PC-9 (cell line): Measurements from ENCODE around the gene NOVA1. TPM values are rescaled to one million over a fixed set of nuclear protein-coding genes. Genes with fewer than 3 reads are reported as not detected.

Experiments
- BruUV-seq: library from RNA; stranded (reverse); fragments of 400-500 nt; replicated peaks from 2 replicates; lab custom pipeline; 2021; lab: Mats Ljungman, UMichigan
- CTCF ChIA-PET: fragments of 300-600 bp; sonication (Branson Sonifier 250); formaldehyde crosslinking; loops from one replicate; lab custom pipeline; 2022; ENCODE audit warnings: antibody characterized with exemption; lab: Charles Lee
- POLR2A ChIA-PET: fragments of 300-600 bp; sonication (Branson Sonifier 250); formaldehyde crosslinking; loops from one replicate; lab custom pipeline; 2022; ENCODE audit warnings: antibody characterized with exemption; ENCODE audit not compliant: unreplicated experiment; lab: Charles Lee
- DNase-seq, 2 experiments: peaks; one replicate each; pipeline versions ENCODE4 v3.0.0 to v3.0.0-alpha.2; 2015 to 2022; ENCODE audit warnings: mixed read lengths in 1 of 2
- H2AFZ ChIP-seq: fragments of 200-600 bp; sonication (generic); 2 replicates; pipeline ENCODE4 v1.8.1; 2017; ENCODE audit warnings: antibody characterized with exemption
- H3F3A ChIP-seq: fragments of 200-600 bp; sonication (generic); 2 replicates; pipeline ENCODE4 v1.8.1; 2017; ENCODE audit warnings: antibody characterized with exemption, mild to moderate bottlenecking, low read depth; ENCODE audit not compliant: insufficient read depth
- H3K27ac ChIP-seq: fragments of 200-600 bp; sonication (generic); 2 replicates; pipeline ENCODE4 v1.6.1; 2016; ENCODE audit warnings: mixed run types
- H3K27me3 ChIP-seq: fragments of 200-600 bp; sonication (generic); 2 replicates; pipeline ENCODE4 v1.6.1; 2016; ENCODE audit warnings: low read depth, mixed run types; ENCODE audit not compliant: insufficient read depth
- H3K36me3 ChIP-seq: fragments of 200-600 bp; sonication (generic); 2 replicates; pipeline ENCODE4 v1.6.1; 2016; ENCODE audit warnings: low read depth, mixed run types
- H3K4me1 ChIP-seq: fragments of 200-600 bp; sonication (generic); replicated peaks from 2 replicates; pipeline ENCODE4 v1.6.1; 2016; ENCODE audit warnings: mixed run types; ENCODE audit not compliant: insufficient read depth
- H3K4me2 ChIP-seq: fragments of 200-600 bp; sonication (generic); 2 replicates; pipeline ENCODE4 v1.6.1; 2017; ENCODE audit warnings: mixed run types
- H3K4me3 ChIP-seq: fragments of 200-600 bp; sonication (generic); 2 replicates; pipeline ENCODE4 v1.6.1; 2016; ENCODE audit warnings: mixed run types
- H3K79me2 ChIP-seq: fragments of 200-600 bp; sonication (generic); 2 replicates; pipeline ENCODE4 v1.6.1; 2017; ENCODE audit warnings: low read depth, mixed run types
- H3K9me2 ChIP-seq: fragments of 200-600 bp; sonication (generic); 2 replicates; pipeline ENCODE4 v1.8.1; 2017; ENCODE audit warnings: mild to moderate bottlenecking; ENCODE audit not compliant: insufficient read depth
- H3K9me3 ChIP-seq: fragments of 200-600 bp; sonication (generic); 2 replicates; pipeline ENCODE4 v1.8.1; 2016; ENCODE audit warnings: low read depth; ENCODE audit not compliant: insufficient read depth
- H4K20me1 ChIP-seq: fragments of 200-600 bp; sonication (generic); 2 replicates; pipeline ENCODE4 v1.8.1; 2017; ENCODE audit not compliant: insufficient read depth
- EZH2 ChIP-seq: fragments of 200-600 bp; sonication (generic); IDR thresholded peaks from 2 replicates; pipeline ENCODE4 v1.8.0; 2017; ENCODE audit warnings: antibody characterized with exemption, low read depth
- intact Hi-C: fragments of 100-400 bp; cut with micrococcal nuclease; formaldehyde crosslinking; loops from one replicate; pipeline ENCODE4 v1.10.0; 2022; ENCODE audit not compliant: unreplicated experiment
- total RNA-seq: library from RNA; stranded (reverse); gene quantifications from 2 replicates; pipeline ENCODE4 v1.2.3, GENCODE V29; 2021
- TF ChIP-seq, protein P1 (sequence below): fragments of 200-600 bp; sonication (generic); conservative IDR thresholded peaks from 2 replicates; pipeline ENCODE4 v1.6.1; 2017; ENCODE audit warnings: mixed run types, antibody characterized with exemption, mild to moderate bottlenecking, moderate library complexity

The NOVA1 gene
- total RNA-seq, 1 experiment from 2014 or later: 1.1 TPM

DNA sequence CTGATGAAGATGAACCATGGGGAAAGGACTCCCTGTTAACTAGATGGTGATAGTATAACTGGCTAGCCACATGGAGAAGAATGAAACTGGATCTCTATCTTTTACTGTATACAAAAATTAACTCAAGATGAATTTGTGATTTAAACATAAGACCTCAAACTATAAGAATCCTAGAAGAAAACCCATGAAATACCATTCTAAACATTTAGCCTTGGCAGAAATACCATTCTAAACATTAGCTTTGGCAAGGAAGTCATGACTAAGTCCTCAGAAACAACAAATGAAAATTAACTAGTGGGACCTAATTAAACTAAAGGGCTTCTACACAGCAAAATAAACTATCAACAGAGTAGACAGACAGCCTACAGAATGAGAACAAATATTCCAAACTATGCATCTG, 28.4 kb upstream of the NOVA1 start:
- POLR2A ChIA-PET: no interaction called here
- no TSS peak for BruUV-seq

DNA sequence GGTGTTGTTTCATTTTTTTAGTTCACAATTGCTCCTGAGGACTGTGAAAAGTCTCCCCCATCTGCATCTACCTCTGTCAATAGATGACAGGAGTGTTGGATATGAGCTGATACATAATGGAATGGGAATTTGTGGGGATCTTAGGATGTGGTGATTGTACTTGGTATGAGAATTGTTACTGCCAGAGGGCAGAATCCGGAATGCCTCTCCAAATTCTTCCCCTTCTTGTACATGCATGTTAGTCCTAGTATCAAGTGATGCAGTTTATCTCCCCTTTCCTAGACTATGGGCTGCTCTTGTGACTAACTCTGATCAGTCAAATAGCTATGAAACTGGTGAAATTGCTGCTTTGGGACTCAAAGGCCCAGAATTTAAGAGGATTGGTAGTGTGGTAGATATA, 24.8 kb upstream of the NOVA1 start:
- H3K4me1 ChIP-seq: no peaks in the 10 kb centered on the region
- H3K27ac ChIP-seq: no peak overlapping the region
- H2AFZ ChIP-seq: no peak overlapping the region
- no peaks in the 10 kb centered on the region for H3K9me3 ChIP-seq
- H3K4me2 ChIP-seq: no peak overlapping the region
- no peak for TF ChIP-seq EZH2
- no peaks in the 10 kb centered on the region for H4K20me1 ChIP-seq
- no peak for DNase-seq
- intact Hi-C loops: no loop called here
- H3K36me3 ChIP-seq: no peaks in the 10 kb centered on the region
- H3K4me3 ChIP-seq: no peak overlapping the region
- ChIA-PET POLR2A (no interaction called here), CTCF (no interaction called here)
- no peaks in the 10 kb centered on the region for H3F3A ChIP-seq
- no peaks in the 10 kb centered on the region for H3K9me2 ChIP-seq
- no peaks in the 10 kb centered on the region for H3K79me2 ChIP-seq
- no peaks in the 10 kb centered on the region for H3K27me3 ChIP-seq
- BruUV-seq: no TSS peak

More for the DNA sequence above, 28.4 kb upstream of the NOVA1 start:
- no peaks in the 10 kb centered on the region for H3K27me3 ChIP-seq
- H3K4me1 ChIP-seq: no peaks in the 10 kb centered on the region
- intact Hi-C loops: no loop called here
- H3K27ac ChIP-seq: no peak overlapping the region
- no peaks in the 10 kb centered on the region for H3F3A ChIP-seq
- TF ChIP-seq, protein P1, sequence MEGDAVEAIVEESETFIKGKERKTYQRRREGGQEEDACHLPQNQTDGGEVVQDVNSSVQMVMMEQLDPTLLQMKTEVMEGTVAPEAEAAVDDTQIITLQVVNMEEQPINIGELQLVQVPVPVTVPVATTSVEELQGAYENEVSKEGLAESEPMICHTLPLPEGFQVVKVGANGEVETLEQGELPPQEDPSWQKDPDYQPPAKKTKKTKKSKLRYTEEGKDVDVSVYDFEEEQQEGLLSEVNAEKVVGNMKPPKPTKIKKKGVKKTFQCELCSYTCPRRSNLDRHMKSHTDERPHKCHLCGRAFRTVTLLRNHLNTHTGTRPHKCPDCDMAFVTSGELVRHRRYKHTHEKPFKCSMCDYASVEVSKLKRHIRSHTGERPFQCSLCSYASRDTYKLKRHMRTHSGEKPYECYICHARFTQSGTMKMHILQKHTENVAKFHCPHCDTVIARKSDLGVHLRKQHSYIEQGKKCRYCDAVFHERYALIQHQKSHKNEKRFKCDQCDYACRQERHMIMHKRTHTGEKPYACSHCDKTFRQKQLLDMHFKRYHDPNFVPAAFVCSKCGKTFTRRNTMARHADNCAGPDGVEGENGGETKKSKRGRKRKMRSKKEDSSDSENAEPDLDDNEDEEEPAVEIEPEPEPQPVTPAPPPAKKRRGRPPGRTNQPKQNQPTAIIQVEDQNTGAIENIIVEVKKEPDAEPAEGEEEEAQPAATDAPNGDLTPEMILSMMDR: no peak
- TF ChIP-seq EZH2: no peak
- no peak overlapping the region for H3K4me2 ChIP-seq
- no peaks in the 10 kb centered on the region for H3K9me3 ChIP-seq
- CTCF ChIA-PET: no interaction called here
- H3K9me2 ChIP-seq: no peaks in the 10 kb centered on the region
- DNase-seq: no peak
- H4K20me1 ChIP-seq: no peaks in the 10 kb centered on the region
- no peaks in the 10 kb centered on the region for H3K36me3 ChIP-seq
- H3K4me3 ChIP-seq: no peak overlapping the region
- no peaks in the 10 kb centered on the region for H3K79me2 ChIP-seq
- H2AFZ ChIP-seq: no peak overlapping the region

DNA sequence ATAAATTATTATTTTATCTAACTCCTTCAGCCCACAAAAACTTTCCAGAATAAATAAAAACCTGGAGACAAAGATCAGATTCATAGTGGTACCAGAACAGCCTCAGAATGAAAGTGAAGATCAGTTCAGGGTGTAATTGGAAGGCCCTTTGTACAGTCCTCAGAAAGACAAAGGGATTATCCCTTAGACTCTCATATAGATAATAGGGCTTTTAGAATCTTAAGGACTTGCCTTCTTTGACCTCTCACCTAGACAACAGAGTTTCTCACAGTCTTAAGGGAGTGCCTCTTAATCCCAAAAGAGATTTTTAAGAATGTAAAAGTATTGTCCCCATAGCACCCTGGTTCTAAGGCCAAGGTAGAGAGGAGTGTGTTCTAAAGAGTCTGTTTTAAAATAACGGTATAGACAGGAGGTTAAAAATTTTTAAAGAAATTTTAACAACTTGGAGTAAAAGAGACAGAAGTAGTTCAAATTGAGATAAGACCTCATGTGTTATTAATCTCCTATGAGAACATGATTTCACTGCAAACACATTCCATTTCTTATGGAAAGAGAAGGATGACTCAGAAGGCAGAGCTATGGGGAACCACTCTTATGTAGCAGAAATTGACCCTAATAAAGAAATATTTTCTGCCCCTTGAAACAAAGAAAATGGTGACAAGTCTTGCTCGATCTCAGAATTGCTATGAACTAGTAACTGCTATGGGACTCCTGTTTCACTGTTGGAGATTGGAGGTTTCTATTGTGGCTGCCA, 24.2 kb upstream of the NOVA1 start:
- H3K36me3 ChIP-seq: no peaks in the 10 kb centered on the region

More for the DNA sequence above, 24.2 kb upstream of the NOVA1 start:
- H3K9me3 ChIP-seq: no peaks in the 10 kb centered on the region
- no peak overlapping the region for H2AFZ ChIP-seq
- H3K4me3 ChIP-seq: no peak overlapping the region
- ChIA-PET POLR2A (no interaction called here), CTCF (no interaction called here)
- no peaks in the 10 kb centered on the region for H3K79me2 ChIP-seq
- no peaks in the 10 kb centered on the region for H3K27me3 ChIP-seq
- H3K9me2 ChIP-seq: no peaks in the 10 kb centered on the region
- no peak for DNase-seq
- no peaks in the 10 kb centered on the region for H4K20me1 ChIP-seq
- no peaks in the 10 kb centered on the region for H3K4me1 ChIP-seq
- intact Hi-C loops: no loop called here
- no peak for TF ChIP-seq EZH2
- TF ChIP-seq, protein P1: no peak
- H3K4me2 ChIP-seq: no peak overlapping the region
- H3F3A ChIP-seq: no peaks in the 10 kb centered on the region
- no peak overlapping the region for H3K27ac ChIP-seq
- BruUV-seq: no TSS peak
